Uterus (tissue), 4 donors: ENCODE results near the gene DAG1. TPM values are rescaled to one million over a fixed set of nuclear protein-coding genes. Genes with fewer than 3 reads are reported as not detected.

Source experiments
- DNase-seq, 2 donors: peaks; one replicate each; pipeline ENCODE4 v3.0.0-alpha.2; 2019 to 2020
- H3K27ac ChIP-seq, 2 donors: fragments of 200-600 bp; sonication (generic); 1 replicate in 1 of 2; 2 replicates in 1 of 2; pipeline ENCODE4 v1.5.1; 2016 to 2018
- H3K27me3 ChIP-seq, 2 donors: fragments of 200-600 bp; sonication (generic); one replicate each; pipeline ENCODE4 v1.5.1; 2018 to 2019; ENCODE audit warnings: control low read depth in 1 of 2
- H3K36me3 ChIP-seq, 2 donors: fragments of 200-600 bp; sonication (generic); one replicate each; pipeline ENCODE4 v1.5.1; 2019; ENCODE audit warnings: control low read depth in 1 of 2
- H3K4me1 ChIP-seq, 2 donors: fragments of 200-600 bp; sonication (generic); one replicate each; pipeline ENCODE4 v1.5.1; 2018 to 2019; ENCODE audit warnings: control low read depth in 1 of 2
- H3K4me3 ChIP-seq, 2 donors: fragments of 200-600 bp; sonication (generic); 1 replicate in 1 of 2; 2 replicates in 1 of 2; pipeline ENCODE4 v1.5.1; 2018 to 2019; ENCODE audit warnings: mild to moderate bottlenecking in 1 of 2
- H3K9me3 ChIP-seq, 2 donors: fragments of 200-600 bp; sonication (generic); one replicate each; pipeline ENCODE4 v1.5.1; 2019; ENCODE audit warnings: control low read depth in 1 of 2
- CTCF ChIP-seq, 4 experiments: fragments of 200-600 bp in 2 of 4; fragments of 450-650 bp in 2 of 4; sonication (generic) in 2 of 4; IDR thresholded peaks; one replicate each; pipeline ENCODE4 v1.5.1; 2016 to 2019; ENCODE audit warnings: antibody characterized with exemption in 4 of 4, mild to moderate bottlenecking in 2 of 4, moderate library complexity in 1 of 4
- POLR2A ChIP-seq, 2 donors: fragments of 450-650 bp; IDR thresholded peaks; one replicate each; pipeline ENCODE4 v1.6.1; 2016; ENCODE audit warnings: antibody characterized with exemption in 2 of 2, mild to moderate bottlenecking in 1 of 2, moderate library complexity in 1 of 2
- intact Hi-C: fragments of 100-400 bp; cut with DNase I; formaldehyde crosslinking; loops from one replicate; pipeline ENCODE4 v1.15.1; 2023; ENCODE audit warnings: low total_unique reads
- total RNA-seq, 4 donors: library from RNA; depleted of rRNA in 3 of 4; stranded (reverse); fragments of >200 nt in 3 of 4; gene quantifications; one replicate each; pipeline versions ENCODE4 v1.1.0 to v1.2.4, GENCODE V29; 2014 to 2023
- donor health status: DM: yes; HTN: yes; CAD: no.

DAG1 gene
- total RNA-seq, 4 donors from 2014 or later, result 34.3 to 76.4 (median 48.1) TPM

- H3K4me1 ChIP-seq, result no peaks in the 10 kb centered on the region
- H3K36me3 ChIP-seq, result no peaks in the 10 kb centered on the region
- no peaks in the 10 kb centered on the region for H3K9me3 ChIP-seq
- no peak for TF ChIP-seq CTCF (IDR thresholded peaks at IDR 0.05)
- TF ChIP-seq POLR2A (IDR thresholded peaks at IDR 0.05), result no peak
- DNase-seq, result no peak
- intact Hi-C loops, result no loop called here
- no peak overlapping the region for H3K27ac ChIP-seq
- H3K27me3 ChIP-seq, result no peaks in the 10 kb centered on the region
- H3K4me3 ChIP-seq, result no peak overlapping the region
Observed at GRCh38 chr3:49482766-49483165, 12.7 kb downstream of the DAG1 start.

GRCh38 chr3:49484471-49484870 lies 14.4 kb downstream of the DAG1 start:
- H3K9me3 ChIP-seq, result no peaks in the 10 kb centered on the region
- DNase-seq, result no peak
- no peaks in the 10 kb centered on the region for H3K4me1 ChIP-seq
- H3K36me3 ChIP-seq, result no peaks in the 10 kb centered on the region
- H3K27me3 ChIP-seq, result no peaks in the 10 kb centered on the region
- H3K27ac ChIP-seq, result no peak overlapping the region
- intact Hi-C loops, result no loop called here
- no peak for TF ChIP-seq POLR2A (IDR thresholded peaks at IDR 0.05)
- no peak for TF ChIP-seq CTCF (IDR thresholded peaks at IDR 0.05)
- no peak overlapping the region for H3K4me3 ChIP-seq

DNA sequence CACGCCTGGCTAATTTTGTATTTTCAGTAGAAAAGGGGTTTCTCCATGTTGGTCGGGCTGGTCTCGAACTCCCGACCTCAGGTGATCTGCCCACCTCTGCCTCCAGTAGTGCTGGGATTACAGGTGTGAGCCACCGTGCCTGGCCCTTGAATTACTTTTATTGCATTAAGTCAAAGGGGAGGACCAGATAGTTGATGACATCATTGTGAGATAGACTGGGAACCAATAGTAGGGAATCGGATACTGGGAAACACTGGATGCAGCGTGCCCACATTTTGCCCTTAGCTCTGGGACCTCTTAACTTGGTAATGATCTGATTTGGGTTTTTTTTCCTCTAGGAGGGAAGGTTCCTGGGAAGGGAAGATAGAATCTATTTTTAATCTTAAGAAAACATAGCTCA lies 19.2 kb downstream of the DAG1 start:
- no peak for DNase-seq
- intact Hi-C loops, result no loop called here
- Histone ChIP-seq H3K27me3 (no peaks in the 10 kb centered on the region), H3K4me1 (peaks cover 0 to 5% of the 10 kb centered on the region in 2 donors), H3K27ac (no peak overlapping the region), H3K4me3 (no peak overlapping the region), H3K9me3 (no peaks in the 10 kb centered on the region), H3K36me3 (no peaks in the 10 kb centered on the region)
- TF ChIP-seq CTCF (IDR thresholded peaks at IDR 0.05) (no peak), POLR2A (IDR thresholded peaks at IDR 0.05) (no peak)

GRCh38 chr3:49492969-49493368 lies 22.9 kb downstream of the DAG1 start:
- intact Hi-C loops, result no loop called here
- no peaks in the 10 kb centered on the region for H3K9me3 ChIP-seq
- H3K4me3 ChIP-seq, result no peak overlapping the region
- H3K36me3 ChIP-seq, result no peaks in the 10 kb centered on the region
- peak overlapping the region in 1 of 2 donors; percentile 56 for H3K27ac ChIP-seq
- H3K27me3 ChIP-seq, result no peaks in the 10 kb centered on the region
- DNase-seq, result no peak
- TF ChIP-seq CTCF (IDR thresholded peaks at IDR 0.05) (no peak), POLR2A (IDR thresholded peaks at IDR 0.05) (no peak)
- peaks cover 0 to 5% of the 10 kb centered on the region in 2 donors for H3K4me1 ChIP-seq

DNA sequence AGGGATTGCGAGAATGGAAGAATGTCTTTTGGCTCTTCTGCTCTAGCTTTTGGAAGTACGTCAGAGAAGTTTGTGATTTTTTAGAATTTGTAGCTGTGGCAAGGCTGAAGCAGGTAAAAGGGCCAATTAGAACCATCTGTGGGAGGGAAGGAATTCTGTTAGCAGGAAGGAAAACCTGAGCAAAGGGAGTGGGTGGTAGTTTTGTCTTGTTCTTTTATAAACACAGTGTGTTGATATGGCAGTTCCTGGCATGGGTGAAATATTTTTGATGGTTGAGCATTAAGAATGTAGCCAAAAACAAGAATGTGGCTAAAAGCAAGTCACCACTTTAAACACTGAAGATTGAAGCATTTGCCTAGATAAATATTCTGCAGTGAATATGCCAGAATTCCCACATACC lies 23.8 kb downstream of the DAG1 start:
- H3K27ac ChIP-seq, result peak overlapping the region in 1 of 2 donors; percentile 56
- no peaks in the 10 kb centered on the region for H3K9me3 ChIP-seq
- DNase-seq, result no peak
- H3K27me3 ChIP-seq, result no peaks in the 10 kb centered on the region
- peaks cover 0 to 5% of the 10 kb centered on the region in 2 donors for H3K4me1 ChIP-seq
- H3K36me3 ChIP-seq, result no peaks in the 10 kb centered on the region
- intact Hi-C loops, result no loop called here
- no peak for TF ChIP-seq CTCF (IDR thresholded peaks at IDR 0.05)
- TF ChIP-seq POLR2A (IDR thresholded peaks at IDR 0.05), result no peak
- no peak overlapping the region for H3K4me3 ChIP-seq
